Ishikawa (cell line): Measurements from ENCODE around the gene ARHGEF40.

ENCODE experiments used
- CEBPB ChIP-seq: IDR thresholded peaks from 2 replicates; pipeline ENCODE4 v1.6.1; 2012
- CREB1 ChIP-seq: IDR thresholded peaks from 2 replicates; pipeline ENCODE4 v1.6.1; 2012; ENCODE audit warnings: low read depth
- EGR1 ChIP-seq: IDR thresholded peaks from 2 replicates; pipeline ENCODE4 v1.6.1; 2012
- EP300 ChIP-seq: IDR thresholded peaks from 2 replicates; pipeline ENCODE4 v1.6.1; 2012; ENCODE audit warnings: borderline replicate concordance
- FOXM1 ChIP-seq: IDR thresholded peaks from 2 replicates; pipeline ENCODE4 v1.6.1; 2012; ENCODE audit warnings: low read depth, borderline replicate concordance
- NFIC ChIP-seq: IDR thresholded peaks from 2 replicates; pipeline ENCODE4 v1.6.1; 2012
- RAD21 ChIP-seq: IDR thresholded peaks from 2 replicates; pipeline ENCODE4 v1.6.1; 2012; ENCODE audit warnings: low read depth
- REST ChIP-seq: IDR thresholded peaks from 2 replicates; pipeline ENCODE4 v1.6.1; 2012; ENCODE audit warnings: low read depth, mild to moderate bottlenecking
- TAF1 ChIP-seq: IDR thresholded peaks from 2 replicates; pipeline ENCODE4 v1.6.1; 2012; ENCODE audit warnings: low read depth, mild to moderate bottlenecking
- TCF12 ChIP-seq: IDR thresholded peaks from 2 replicates; pipeline ENCODE4 v1.6.1; 2012; ENCODE audit warnings: low read depth
- TEAD4 ChIP-seq: IDR thresholded peaks from 2 replicates; pipeline ENCODE4 v1.6.1; 2012
- USF1 ChIP-seq: IDR thresholded peaks from 2 replicates; pipeline ENCODE4 v1.6.1; 2012
- YY1 ChIP-seq: IDR thresholded peaks from 2 replicates; pipeline ENCODE4 v1.6.1; 2012; ENCODE audit warnings: low read depth
- ZBTB7A ChIP-seq: IDR thresholded peaks from 2 replicates; pipeline ENCODE4 v1.6.1; 2012; ENCODE audit warnings: low read depth
- TF ChIP-seq, protein P1 (sequence below): IDR thresholded peaks from 2 replicates; pipeline ENCODE4 v1.6.1; 2012

ARHGEF40 gene

GRCh38 chr14:21092273-21093011 lies 22.3 kb downstream of the ARHGEF40 start:
- TF ChIP-seq CEBPB (no peak), EP300 (no peak), ZBTB7A (no peak), REST (no peak), USF1 (no peak), EGR1 (no peak), FOXM1 (no peak), CREB1 (no peak), RAD21 (peak; percentile 94), NFIC (no peak), TEAD4 (0 out of 2 replicates have a peak, but pooled peaks have one; percentile 26), TAF1 (no peak), YY1 (peak; percentile 53; the same call in 1 of the 2 replicates), TCF12 (0 out of 2 replicates have a peak, but pooled peaks have one; percentile 40)
- TF ChIP-seq, protein P1, sequence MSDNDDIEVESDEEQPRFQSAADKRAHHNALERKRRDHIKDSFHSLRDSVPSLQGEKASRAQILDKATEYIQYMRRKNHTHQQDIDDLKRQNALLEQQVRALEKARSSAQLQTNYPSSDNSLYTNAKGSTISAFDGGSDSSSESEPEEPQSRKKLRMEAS = peak; percentile 64

DNA sequence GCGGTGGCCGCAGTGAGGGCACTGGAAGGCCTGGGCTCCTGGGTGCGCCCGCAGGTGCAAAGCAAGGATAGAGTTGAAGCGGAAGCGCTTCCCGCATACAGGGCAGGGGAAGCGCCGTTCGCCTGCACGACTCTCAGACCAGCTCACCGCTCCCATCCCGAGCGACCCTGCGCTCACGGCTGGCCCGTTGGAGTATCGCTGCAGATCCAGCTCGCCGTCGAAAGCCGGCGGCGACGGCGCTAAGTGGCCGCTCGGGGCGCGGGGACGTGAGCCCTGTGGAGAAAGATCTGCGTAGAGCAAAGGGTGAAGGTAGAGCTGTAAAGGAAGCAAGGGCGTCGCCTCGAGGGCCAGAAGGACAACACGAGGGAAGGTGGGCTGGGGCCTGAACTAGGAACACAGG lies 22.9 kb downstream of the ARHGEF40 start:
- TF ChIP-seq RAD21 = no peak
- no peak for TF ChIP-seq TCF12
- no peak for TF ChIP-seq USF1
- no peak for TF ChIP-seq CREB1
- no peak for TF ChIP-seq TEAD4
- no peak for TF ChIP-seq CEBPB
- TF ChIP-seq EGR1 = no peak
- TF ChIP-seq YY1 = no peak
- no peak for TF ChIP-seq EP300

GRCh38 chr14:21093769-21094681 lies 23.9 kb downstream of the ARHGEF40 start:
- TF ChIP-seq TCF12 = no peak
- peak; percentile 44; the same call in 1 of the 2 replicates for TF ChIP-seq EP300
- TF ChIP-seq CEBPB = no peak
- TF ChIP-seq USF1 = no peak
- TF ChIP-seq, protein P1 = no peak
- no peak for TF ChIP-seq NFIC
- TF ChIP-seq EGR1 = no peak
- TF ChIP-seq FOXM1 = no peak
- no peak for TF ChIP-seq TAF1
- TF ChIP-seq TEAD4 = peak; percentile 65
- no peak for TF ChIP-seq REST
- TF ChIP-seq ZBTB7A = no peak
- no peak for TF ChIP-seq YY1

GRCh38 chr14:21095430-21096205 lies 25.5 kb downstream of the ARHGEF40 start:
- TF ChIP-seq EGR1 = no peak
- TF ChIP-seq REST = peak; percentile 88
